PFSK-1 (cell line): Measurements from ENCODE around the gene ZFP62.

Experiments
- FOXP2 ChIP-seq: optimal IDR thresholded peaks from 2 replicates; pipeline ENCODE3; 2011; ENCODE audit warnings: borderline replicate concordance, control low read depth, inconsistent platforms; ENCODE audit not compliant: insufficient read depth; ENCODE audit errors: extremely low read length, extremely low read depth
- POLR2AphosphoS5 ChIP-seq: IDR thresholded peaks from 2 replicates; pipeline ENCODE4 v1.6.1; 2012; ENCODE audit warnings: low read depth, mild to moderate bottlenecking, control low read depth, low read length, moderate library complexity
- SIN3A ChIP-seq: IDR thresholded peaks from 2 replicates; pipeline ENCODE4 v1.6.1; 2012; ENCODE audit warnings: mild to moderate bottlenecking, low read length, moderate library complexity, borderline replicate concordance; ENCODE audit not compliant: insufficient read depth
- TAF1 ChIP-seq: IDR thresholded peaks from 2 replicates; pipeline ENCODE4 v1.6.1; 2012; ENCODE audit warnings: low read length, control low read depth, borderline replicate concordance; ENCODE audit not compliant: insufficient read depth
- TF ChIP-seq, protein P1 (sequence below), 2 experiments: IDR thresholded peaks; 2 replicates each; pipeline versions ENCODE4 v1.6.1 to v1.8.0; 2011 to 2012; ENCODE audit warnings: low read depth in 2 of 2, low read length in 2 of 2, control low read depth in 1 of 2, inconsistent platforms in 1 of 2, mild to moderate bottlenecking in 1 of 2, moderate library complexity in 1 of 2; ENCODE audit not compliant: insufficient read depth in 1 of 2

Gene ZFP62

DNA sequence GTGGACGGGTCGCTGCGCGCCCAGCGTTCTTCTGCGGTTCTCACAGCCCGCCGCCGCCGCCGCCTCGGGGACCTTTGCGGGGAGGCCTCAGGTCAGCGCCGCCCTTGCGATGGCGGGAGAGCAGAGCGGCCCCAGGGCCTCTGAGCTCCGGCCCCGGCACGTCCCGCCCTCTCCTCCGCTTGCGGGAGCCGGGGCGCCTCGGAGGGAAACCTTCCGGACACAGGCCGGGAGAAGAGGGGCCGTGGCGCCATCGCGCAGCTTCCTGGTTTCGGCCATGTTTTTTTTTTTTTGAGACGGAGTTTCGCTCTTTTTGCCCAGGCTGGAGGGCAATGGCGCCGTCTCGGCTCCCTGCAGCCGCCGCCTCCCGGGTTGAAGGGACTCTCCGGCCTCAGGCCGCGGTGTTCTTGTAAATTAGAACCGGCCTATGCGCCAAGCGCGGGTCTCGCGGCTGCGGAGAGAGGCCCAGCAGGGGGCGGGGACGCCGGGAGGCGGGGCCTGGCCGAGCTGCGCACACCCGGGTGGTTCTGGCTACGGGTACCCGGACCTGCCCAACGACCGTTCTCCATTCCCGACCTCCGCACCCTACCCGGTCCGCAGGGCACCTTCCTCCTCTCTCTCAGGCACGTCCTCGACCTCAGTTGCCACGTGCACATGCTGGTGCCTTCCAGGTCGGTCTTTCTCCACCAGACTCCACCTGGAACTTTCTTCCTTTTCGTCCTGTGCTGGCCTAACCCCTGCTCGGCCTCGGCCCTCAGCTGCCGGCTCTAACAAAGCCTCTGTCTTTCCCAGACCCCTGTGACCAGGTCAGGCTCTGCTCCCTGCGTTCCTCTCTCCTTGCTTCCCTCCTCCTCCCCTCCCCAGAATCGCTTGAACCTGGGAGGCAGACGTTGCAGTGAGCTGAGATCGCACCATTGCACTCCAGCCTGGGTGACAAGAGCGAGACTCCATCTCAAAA, 29.7 kb downstream of the ZFP62 start:
- TF ChIP-seq TAF1 (no peak), POLR2AphosphoS5 (no peak), SIN3A (no peak), FOXP2 (no peak)
- TF ChIP-seq, protein P1, sequence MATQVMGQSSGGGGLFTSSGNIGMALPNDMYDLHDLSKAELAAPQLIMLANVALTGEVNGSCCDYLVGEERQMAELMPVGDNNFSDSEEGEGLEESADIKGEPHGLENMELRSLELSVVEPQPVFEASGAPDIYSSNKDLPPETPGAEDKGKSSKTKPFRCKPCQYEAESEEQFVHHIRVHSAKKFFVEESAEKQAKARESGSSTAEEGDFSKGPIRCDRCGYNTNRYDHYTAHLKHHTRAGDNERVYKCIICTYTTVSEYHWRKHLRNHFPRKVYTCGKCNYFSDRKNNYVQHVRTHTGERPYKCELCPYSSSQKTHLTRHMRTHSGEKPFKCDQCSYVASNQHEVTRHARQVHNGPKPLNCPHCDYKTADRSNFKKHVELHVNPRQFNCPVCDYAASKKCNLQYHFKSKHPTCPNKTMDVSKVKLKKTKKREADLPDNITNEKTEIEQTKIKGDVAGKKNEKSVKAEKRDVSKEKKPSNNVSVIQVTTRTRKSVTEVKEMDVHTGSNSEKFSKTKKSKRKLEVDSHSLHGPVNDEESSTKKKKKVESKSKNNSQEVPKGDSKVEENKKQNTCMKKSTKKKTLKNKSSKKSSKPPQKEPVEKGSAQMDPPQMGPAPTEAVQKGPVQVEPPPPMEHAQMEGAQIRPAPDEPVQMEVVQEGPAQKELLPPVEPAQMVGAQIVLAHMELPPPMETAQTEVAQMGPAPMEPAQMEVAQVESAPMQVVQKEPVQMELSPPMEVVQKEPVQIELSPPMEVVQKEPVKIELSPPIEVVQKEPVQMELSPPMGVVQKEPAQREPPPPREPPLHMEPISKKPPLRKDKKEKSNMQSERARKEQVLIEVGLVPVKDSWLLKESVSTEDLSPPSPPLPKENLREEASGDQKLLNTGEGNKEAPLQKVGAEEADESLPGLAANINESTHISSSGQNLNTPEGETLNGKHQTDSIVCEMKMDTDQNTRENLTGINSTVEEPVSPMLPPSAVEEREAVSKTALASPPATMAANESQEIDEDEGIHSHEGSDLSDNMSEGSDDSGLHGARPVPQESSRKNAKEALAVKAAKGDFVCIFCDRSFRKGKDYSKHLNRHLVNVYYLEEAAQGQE (IDR thresholded peaks at IDR 0.05; ENCODE audit: insufficient read depth in 1 of 2, low read depth in 2 of 2, low read length in 2 of 2): no peak

DNA sequence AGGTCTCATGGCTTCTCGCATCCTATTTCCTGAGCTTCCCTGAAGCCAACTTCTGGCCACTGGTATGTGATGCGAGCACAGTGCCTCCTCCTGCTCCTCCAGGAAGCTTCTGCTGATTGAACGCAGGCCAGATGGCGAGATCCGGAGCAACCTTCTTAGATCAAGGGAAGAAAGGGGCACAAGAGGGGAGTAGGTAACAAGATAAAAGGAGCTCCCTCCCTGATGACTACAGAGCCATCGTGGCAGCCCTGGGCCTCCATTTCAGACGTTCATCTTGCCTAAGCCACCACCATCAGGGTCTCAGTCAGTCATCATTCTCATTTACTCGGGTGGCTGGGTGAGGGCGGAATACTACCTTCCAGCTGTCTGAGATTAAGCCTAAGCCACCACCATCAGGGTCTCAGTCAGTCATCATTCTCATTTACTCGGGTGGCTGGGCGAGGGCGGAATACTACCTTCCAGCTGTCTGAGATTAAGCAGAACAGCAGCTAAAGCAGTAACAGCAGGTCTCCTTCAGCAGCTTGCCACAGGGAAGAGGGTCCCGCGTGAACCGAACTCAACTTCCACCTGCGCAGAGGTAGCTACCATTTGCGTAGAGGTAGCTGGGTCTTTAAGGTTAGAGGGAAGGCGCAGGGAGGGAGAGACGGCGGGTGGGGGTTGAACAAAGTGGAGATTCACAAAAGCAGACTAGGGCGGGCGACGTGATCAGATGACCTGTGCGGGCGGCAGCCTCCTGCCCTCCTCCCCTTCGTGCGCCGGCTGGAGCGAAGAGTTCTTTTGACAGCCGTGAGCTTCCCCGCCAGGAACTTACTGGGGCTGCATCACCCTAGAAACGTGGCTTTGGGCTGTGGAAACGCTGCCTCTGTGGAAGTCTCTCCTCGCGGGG, 30.6 kb downstream of the ZFP62 start:
- no peak for TF ChIP-seq FOXP2
- no peak for TF ChIP-seq POLR2AphosphoS5
- TF ChIP-seq TAF1: no peak
- TF ChIP-seq, protein P1 (IDR thresholded peaks at IDR 0.05; ENCODE audit: insufficient read depth in 1 of 2, low read depth in 2 of 2, low read length in 2 of 2): no peak
- no peak for TF ChIP-seq SIN3A

DNA sequence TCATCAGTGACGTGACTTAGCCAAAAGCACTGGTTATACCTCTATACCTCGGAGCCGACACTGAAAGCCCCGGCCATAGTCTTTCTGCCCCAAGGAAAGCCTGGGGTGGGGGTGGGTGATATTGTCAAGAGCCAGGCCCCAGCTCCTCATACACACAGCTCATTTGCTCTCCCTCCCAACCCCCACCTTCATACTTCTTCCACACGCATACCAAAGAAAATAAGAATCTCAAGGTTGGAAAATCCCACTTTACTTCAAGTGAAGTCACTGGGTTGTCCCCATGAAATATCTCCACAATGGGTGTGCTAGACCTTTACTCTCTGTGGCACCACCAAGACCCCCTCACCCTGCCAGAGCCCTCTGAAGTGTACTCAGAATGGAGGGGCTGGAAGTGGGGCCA, 31.4 kb downstream of the ZFP62 start:
- TF ChIP-seq SIN3A (no peak), FOXP2 (no peak), POLR2AphosphoS5 (no peak), TAF1 (no peak)
- TF ChIP-seq, protein P1 (IDR thresholded peaks at IDR 0.05; ENCODE audit: insufficient read depth in 1 of 2, low read depth in 2 of 2, low read length in 2 of 2): no peak

DNA sequence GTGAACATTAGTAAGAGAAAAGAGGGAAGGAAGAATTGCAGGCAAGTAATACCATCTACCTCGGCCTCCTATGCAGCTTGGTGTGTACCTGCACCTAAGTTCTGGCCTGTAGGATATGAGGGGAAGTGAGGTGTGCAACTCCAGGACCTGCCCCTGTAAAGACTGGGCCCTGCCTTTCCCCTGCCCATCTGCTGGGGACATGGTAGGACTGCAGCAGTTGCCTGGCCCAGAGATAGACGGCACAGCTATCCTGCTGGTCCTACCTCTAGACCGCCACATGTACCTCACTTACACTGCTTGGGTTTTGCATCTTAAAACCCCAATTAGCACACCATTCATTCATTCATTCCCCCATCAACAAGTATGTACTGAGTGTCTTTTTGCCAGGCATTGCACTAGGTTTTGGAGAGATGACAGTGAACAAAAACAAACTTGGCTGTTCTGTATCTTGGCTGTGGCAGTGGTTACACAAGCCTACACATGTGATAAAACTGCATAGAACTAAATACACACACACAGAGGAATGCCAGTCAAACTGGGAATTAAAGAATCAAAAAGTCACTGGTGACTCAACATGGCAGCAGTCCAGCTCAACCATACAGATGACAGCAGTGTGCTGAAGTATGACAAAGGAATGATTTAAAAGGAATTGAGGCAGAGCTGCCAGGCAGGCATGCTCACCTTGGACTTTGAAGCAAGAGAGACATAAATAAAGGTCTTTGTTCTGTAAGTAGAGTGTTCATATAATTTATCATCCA, 35.1 kb downstream of the ZFP62 start:
- TF ChIP-seq, protein P1 (IDR thresholded peaks at IDR 0.05; ENCODE audit: insufficient read depth in 1 of 2, low read depth in 2 of 2, low read length in 2 of 2): no peak
- TF ChIP-seq POLR2AphosphoS5 (no peak), TAF1 (no peak)
